GM23248 (cell line): ENCODE results near the gene KRTAP5-1.

ENCODE experiments used
- EZH2 ChIP-seq: fragments of 200-600 bp; sonication (generic); IDR thresholded peaks from 2 replicates; pipeline ENCODE4 v1.6.1; 2018; ENCODE audit warnings: antibody characterized with exemption, mild to moderate bottlenecking; ENCODE audit not compliant: insufficient read depth, poor library complexity, severe bottlenecking
- EZH2phosphoT487 ChIP-seq: fragments of 200-600 bp; sonication (generic); IDR thresholded peaks from 2 replicates; pipeline ENCODE4 v1.6.1; 2018; ENCODE audit warnings: antibody characterized with exemption, moderate library complexity, mild to moderate bottlenecking, low read depth; ENCODE audit not compliant: insufficient read depth

DNA sequence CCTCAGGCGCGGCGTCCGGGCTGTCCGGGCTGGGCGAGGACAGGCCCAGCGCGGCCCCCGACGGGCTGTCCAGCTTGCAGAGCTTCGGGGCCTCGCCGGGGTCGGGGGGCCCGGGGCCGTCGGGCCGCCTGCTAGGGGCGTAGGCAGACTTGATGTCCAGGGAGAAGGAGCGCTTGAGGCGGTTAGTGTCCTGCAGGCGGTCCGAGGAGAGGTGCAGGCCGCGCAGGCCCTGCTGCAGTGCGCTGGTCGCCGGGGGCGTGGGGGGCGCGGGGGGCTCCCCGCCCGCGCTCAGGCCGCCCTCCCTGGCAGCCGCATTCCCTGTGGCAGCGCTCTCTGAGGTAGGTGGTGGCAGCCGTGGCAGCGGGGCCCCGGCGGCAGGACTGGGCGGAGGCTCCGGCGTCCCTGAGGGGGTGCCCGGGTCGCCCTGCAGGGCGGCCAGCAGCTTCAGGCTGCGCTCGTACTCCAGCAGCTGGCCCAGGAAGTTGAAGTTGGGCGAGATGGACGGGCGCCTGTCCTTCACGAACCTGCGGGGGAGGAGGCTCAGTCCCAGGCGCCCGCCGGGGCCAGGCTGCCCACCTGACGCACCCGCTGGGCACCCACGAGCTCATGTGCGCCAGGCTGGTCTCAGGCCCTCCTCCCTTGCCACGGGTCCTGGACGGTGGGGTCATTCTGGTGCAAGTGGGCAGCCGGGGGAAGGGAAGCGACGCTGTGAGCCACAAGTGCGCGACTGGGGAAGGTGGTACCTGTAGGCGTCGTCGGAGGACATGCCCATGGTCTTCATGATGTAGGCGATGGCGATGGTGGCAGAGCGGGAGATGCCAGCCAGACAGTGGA lies 27.8 kb downstream of the KRTAP5-1 start:
- TF ChIP-seq EZH2phosphoT487 = no peak
- TF ChIP-seq EZH2 = no peak
